ENCODE data around the gene CCN5. TPM values are rescaled to one million over a fixed set of nuclear protein-coding genes. Genes with fewer than 3 reads are reported as not detected.

Gene CCN5
- total and polyA plus RNA-seq, 2 of the 13 experiments (the other 11 are each of a cell fraction or from before 2014, with no cell fraction given) = 0.12 TPM; not detected in 1

DNA sequence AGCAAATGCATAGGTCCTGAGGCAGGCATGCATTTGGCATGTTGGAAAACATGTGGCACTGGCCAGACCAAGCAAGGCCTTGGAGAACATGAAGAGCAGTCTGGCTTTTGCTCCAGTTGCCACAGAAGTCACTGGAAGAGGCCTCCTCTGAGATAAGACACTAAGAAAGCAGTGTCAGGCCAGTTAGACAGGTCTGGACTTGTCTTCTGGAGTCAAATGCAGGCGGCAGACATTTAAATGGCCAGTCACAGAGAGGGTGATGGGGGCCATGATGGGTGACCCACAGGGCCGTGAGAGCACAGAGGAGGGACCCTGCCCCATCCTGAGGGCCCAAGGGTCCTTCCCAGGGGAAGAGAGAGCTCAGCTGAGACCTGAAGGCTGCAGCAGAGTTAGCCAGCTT, 36.9 kb upstream of the CCN5 start:
- no peaks in the 10 kb centered on the region for H4K20me1 ChIP-seq (ENCODE audit: insufficient read depth, low read length)
- 4% methylated on average over 2 of the region's 2 CpGs for WGBS (ENCODE audit: low lambda C conversion rate)
- intact Hi-C loops (cut with micrococcal nuclease; ENCODE audit: unreplicated experiment) = no loop called here
- BruUV-seq (replicated peaks) = no TSS peak
- no peak overlapping the region for H3K4me2 ChIP-seq (ENCODE audit: low read depth, low read length)
- ChIA-PET POLR2A (no interaction called here), CTCF (ENCODE audit: low intra/inter-chr PET ratio, low total read pairs) (no interaction called here)
- ATAC-seq (no peak), DNase-seq (ENCODE audit: low spot score) (no peak), FAIRE-seq (no peak)
- H2AFZ ChIP-seq (ENCODE audit: low read length) = peak overlapping the region; percentile 40
- H3K36me3 ChIP-seq (replicated peaks in 1 of 2; ENCODE audit: control insufficient read depth in 1 of 2, insufficient read depth in 2 of 2, low read length in 2 of 2) = no peaks in the 10 kb centered on the region
- H3K27ac ChIP-seq (ENCODE audit: extremely low read length, insufficient read depth, low read length) = no peak overlapping the region
- H3K27me3 ChIP-seq (ENCODE audit: control insufficient read depth in 1 of 2, insufficient read depth in 2 of 2, low read length in 2 of 2) = peaks cover 0 to 16% of the 10 kb centered on the region in 2 experiments; a peak in 4 of 5 replicates
- in situ Hi-C loops (cut with HindIII; ENCODE audit: extremely low pct_ligation_motif_present, low pct_unique_long_range_greater_than_20kb) = no loop called here
- peaks cover 6% of the 10 kb centered on the region; the same call in 1 of the 2 replicates for H3K4me1 ChIP-seq (ENCODE audit: insufficient read depth, low read length)
- no peak overlapping the region for H3K9ac ChIP-seq (ENCODE audit: insufficient read depth, low read depth, low read length)
- H3K79me2 ChIP-seq (ENCODE audit: insufficient read depth, low read length) = no peaks in the 10 kb centered on the region
- no peak overlapping the region for H3K4me3 ChIP-seq (replicated peaks in 1 of 3; ENCODE audit: insufficient read depth in 1 of 3, low read depth in 2 of 3, low read length in 3 of 3)
- H3K9me3 ChIP-seq (ENCODE audit: low read length) = no peaks in the 10 kb centered on the region
- TF ChIP-seq JARID2 (CRISPR knock-in tag; IDR thresholded peaks at IDR 0.05; ENCODE audit: insufficient replicate concordance) (no peak), ERF (CRISPR knock-in tag; IDR thresholded peaks at IDR 0.05) (no peak), ZNF431 (CRISPR knock-in tag; IDR thresholded peaks at IDR 0.05; ENCODE audit: borderline replicate concordance, low read depth) (no peak), ZNF484 (CRISPR knock-in tag; IDR thresholded peaks at IDR 0.05; ENCODE audit: borderline replicate concordance, low read depth) (no peak), ATF7-NPFF (CRISPR knock-in tag; IDR thresholded peaks at IDR 0.05; ENCODE audit: low read depth) (no peak), ZNF883 (CRISPR knock-in tag; IDR thresholded peaks at IDR 0.05; ENCODE audit: not compliant biosample characterization) (no peak), ZNF121 (CRISPR knock-in tag; IDR thresholded peaks at IDR 0.05) (no peak), PPARG (CRISPR knock-in tag; conservative IDR thresholded peaks at IDR 0.05) (no peak), SMYD3 (CRISPR knock-in tag; IDR thresholded peaks at IDR 0.05) (no peak)
- TF ChIP-seq, protein P1, sequence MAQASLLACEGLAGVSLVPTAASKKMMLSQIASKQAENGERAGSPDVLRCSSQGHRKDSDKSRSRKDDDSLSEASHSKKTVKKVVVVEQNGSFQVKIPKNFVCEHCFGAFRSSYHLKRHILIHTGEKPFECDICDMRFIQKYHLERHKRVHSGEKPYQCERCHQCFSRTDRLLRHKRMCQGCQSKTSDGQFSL (CRISPR knock-in tag; IDR thresholded peaks at IDR 0.05) = no peak
- TF ChIP-seq, protein P2, sequence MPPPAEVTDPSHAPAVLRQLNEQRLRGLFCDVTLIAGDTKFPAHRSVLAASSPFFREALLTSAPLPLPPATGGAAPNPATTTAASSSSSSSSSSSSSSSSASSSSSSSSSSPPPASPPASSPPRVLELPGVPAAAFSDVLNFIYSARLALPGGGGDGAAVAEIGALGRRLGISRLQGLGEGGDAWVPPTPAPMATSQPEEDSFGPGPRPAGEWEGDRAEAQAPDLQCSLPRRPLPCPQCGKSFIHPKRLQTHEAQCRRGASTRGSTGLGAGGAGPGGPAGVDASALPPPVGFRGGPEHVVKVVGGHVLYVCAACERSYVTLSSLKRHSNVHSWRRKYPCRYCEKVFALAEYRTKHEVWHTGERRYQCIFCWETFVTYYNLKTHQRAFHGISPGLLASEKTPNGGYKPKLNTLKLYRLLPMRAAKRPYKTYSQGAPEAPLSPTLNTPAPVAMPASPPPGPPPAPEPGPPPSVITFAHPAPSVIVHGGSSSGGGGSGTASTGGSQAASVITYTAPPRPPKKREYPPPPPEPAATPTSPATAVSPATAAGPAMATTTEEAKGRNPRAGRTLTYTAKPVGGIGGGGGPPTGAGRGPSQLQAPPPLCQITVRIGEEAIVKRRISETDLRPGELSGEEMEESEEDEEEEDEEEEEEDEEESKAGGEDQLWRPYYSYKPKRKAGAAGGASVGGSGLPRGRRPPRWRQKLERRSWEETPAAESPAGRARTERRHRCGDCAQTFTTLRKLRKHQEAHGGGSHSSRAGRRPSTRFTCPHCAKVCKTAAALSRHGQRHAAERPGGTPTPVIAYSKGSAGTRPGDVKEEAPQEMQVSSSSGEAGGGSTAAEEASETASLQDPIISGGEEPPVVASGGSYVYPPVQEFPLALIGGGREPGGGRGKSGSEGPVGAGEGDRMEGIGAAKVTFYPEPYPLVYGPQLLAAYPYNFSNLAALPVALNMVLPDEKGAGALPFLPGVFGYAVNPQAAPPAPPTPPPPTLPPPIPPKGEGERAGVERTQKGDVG (CRISPR knock-in tag; IDR thresholded peaks at IDR 0.05; ENCODE audit: borderline replicate concordance) = no peak
- TF ChIP-seq, protein P3, sequence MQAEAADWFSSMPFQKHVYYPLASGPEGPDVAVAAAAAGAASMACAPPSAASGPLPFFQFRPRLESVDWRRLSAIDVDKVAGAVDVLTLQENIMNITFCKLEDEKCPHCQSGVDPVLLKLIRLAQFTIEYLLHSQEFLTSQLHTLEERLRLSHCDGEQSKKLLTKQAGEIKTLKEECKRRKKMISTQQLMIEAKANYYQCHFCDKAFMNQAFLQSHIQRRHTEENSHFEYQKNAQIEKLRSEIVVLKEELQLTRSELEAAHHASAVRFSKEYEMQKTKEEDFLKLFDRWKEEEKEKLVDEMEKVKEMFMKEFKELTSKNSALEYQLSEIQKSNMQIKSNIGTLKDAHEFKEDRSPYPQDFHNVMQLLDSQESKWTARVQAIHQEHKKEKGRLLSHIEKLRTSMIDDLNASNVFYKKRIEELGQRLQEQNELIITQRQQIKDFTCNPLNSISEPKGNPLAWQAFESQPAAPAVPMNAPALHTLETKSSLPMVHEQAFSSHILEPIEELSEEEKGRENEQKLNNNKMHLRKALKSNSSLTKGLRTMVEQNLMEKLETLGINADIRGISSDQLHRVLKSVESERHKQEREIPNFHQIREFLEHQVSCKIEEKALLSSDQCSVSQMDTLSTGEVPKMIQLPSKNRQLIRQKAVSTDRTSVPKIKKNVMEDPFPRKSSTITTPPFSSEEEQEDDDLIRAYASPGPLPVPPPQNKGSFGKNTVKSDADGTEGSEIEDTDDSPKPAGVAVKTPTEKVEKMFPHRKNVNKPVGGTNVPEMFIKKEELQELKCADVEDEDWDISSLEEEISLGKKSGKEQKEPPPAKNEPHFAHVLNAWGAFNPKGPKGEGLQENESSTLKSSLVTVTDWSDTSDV (CRISPR knock-in tag; IDR thresholded peaks at IDR 0.05) = no peak
- TF ChIP-seq, protein P4, sequence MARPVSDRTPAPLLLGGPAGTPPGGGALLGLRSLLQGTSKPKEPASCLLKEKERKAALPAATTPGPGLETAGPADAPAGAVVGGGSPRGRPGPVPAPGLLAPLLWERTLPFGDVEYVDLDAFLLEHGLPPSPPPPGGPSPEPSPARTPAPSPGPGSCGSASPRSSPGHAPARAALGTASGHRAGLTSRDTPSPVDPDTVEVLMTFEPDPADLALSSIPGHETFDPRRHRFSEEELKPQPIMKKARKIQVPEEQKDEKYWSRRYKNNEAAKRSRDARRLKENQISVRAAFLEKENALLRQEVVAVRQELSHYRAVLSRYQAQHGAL (CRISPR knock-in tag; IDR thresholded peaks at IDR 0.05; ENCODE audit: not compliant biosample characterization) = no peak
- TF ChIP-seq, protein P5, sequence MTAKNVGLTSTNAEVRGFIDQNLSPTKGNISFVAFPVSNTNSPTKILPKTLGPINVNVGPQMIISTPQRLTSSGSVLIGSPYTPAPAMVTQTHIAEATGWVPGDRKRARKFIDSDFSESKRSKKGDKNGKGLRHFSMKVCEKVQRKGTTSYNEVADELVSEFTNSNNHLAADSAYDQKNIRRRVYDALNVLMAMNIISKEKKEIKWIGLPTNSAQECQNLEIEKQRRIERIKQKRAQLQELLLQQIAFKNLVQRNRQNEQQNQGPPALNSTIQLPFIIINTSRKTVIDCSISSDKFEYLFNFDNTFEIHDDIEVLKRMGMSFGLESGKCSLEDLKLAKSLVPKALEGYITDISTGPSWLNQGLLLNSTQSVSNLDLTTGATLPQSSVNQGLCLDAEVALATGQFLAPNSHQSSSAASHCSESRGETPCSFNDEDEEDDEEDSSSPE (CRISPR knock-in tag; IDR thresholded peaks at IDR 0.05) = no peak
